Mononuclear cell (primary cell): Measurements from ENCODE around the gene MAGI1. TPM values are rescaled to one million over a fixed set of nuclear protein-coding genes. Genes with fewer than 3 reads are reported as not detected.

Experiments used
- H3K27me3 ChIP-seq: 2 replicates; pipeline ENCODE4 v1.6.0; 2011; ENCODE audit warnings: low read length, control low read depth; ENCODE audit not compliant: insufficient read depth
- H3K4me1 ChIP-seq: 2 replicates; pipeline ENCODE4 v1.5.1; 2011; ENCODE audit warnings: mild to moderate bottlenecking, low read length, control low read depth; ENCODE audit not compliant: insufficient read depth
- H3K4me3 ChIP-seq: 2 replicates; pipeline ENCODE4 v1.5.1; 2011; ENCODE audit warnings: mild to moderate bottlenecking, low read length, moderate library complexity
- H3K9me3 ChIP-seq: 2 replicates; pipeline ENCODE4 v1.5.1; 2011; ENCODE audit warnings: low read depth, mild to moderate bottlenecking, control low read depth, low read length
- total RNA-seq: library from RNA; depleted of rRNA; stranded (reverse); fragments of >200 nt; gene quantifications from one replicate; pipeline ENCODE4 v1.2.3, GENCODE V29; 2012

Gene MAGI1
- total RNA-seq, 1 donor, result not detected

GRCh38 chr3:65955792-65956477 lies 82.8 kb downstream of the MAGI1 start:
- H3K9me3 ChIP-seq, result no peaks in the 10 kb centered on the region
- H3K4me1 ChIP-seq, result no peaks in the 10 kb centered on the region
- no peaks in the 10 kb centered on the region for H3K27me3 ChIP-seq
- H3K4me3 ChIP-seq, result no peak overlapping the region

- Histone ChIP-seq H3K4me1 (no peaks in the 10 kb centered on the region), H3K4me3 (no peak overlapping the region), H3K9me3 (no peaks in the 10 kb centered on the region), H3K27me3 (no peaks in the 10 kb centered on the region)
These were observed 84.6 kb downstream of the MAGI1 start for GRCh38 chr3:65953881-65954733.

- Histone ChIP-seq H3K9me3 (no peaks in the 10 kb centered on the region), H3K4me3 (no peak overlapping the region), H3K27me3 (no peaks in the 10 kb centered on the region), H3K4me1 (no peaks in the 10 kb centered on the region)
These were observed 85.4 kb downstream of the MAGI1 start for GRCh38 chr3:65953301-65953812.

GRCh38 chr3:65952842-65953241 lies 85.9 kb downstream of the MAGI1 start:
- H3K4me1 ChIP-seq, result no peaks in the 10 kb centered on the region
- no peak overlapping the region for H3K4me3 ChIP-seq
- H3K9me3 ChIP-seq, result no peaks in the 10 kb centered on the region
- no peaks in the 10 kb centered on the region for H3K27me3 ChIP-seq

- H3K27me3 ChIP-seq, result no peaks in the 10 kb centered on the region
- H3K4me1 ChIP-seq, result no peaks in the 10 kb centered on the region
- no peaks in the 10 kb centered on the region for H3K9me3 ChIP-seq
- no peak overlapping the region for H3K4me3 ChIP-seq
These were observed 86.7 kb downstream of the MAGI1 start for GRCh38 chr3:65951836-65952505.

GRCh38 chr3:65950340-65951326 lies 88.1 kb downstream of the MAGI1 start:
- H3K4me3 ChIP-seq, result no peak overlapping the region
- H3K4me1 ChIP-seq, result no peaks in the 10 kb centered on the region
- H3K27me3 ChIP-seq, result no peaks in the 10 kb centered on the region
- H3K9me3 ChIP-seq, result no peaks in the 10 kb centered on the region

GRCh38 chr3:65948841-65949573 lies 89.7 kb downstream of the MAGI1 start:
- no peaks in the 10 kb centered on the region for H3K27me3 ChIP-seq
- H3K9me3 ChIP-seq, result no peaks in the 10 kb centered on the region
- no peaks in the 10 kb centered on the region for H3K4me1 ChIP-seq
- H3K4me3 ChIP-seq, result no peak overlapping the region

- Histone ChIP-seq H3K27me3 (no peaks in the 10 kb centered on the region), H3K9me3 (no peaks in the 10 kb centered on the region), H3K4me3 (no peak overlapping the region), H3K4me1 (no peaks in the 10 kb centered on the region)
These were observed 92.3 kb downstream of the MAGI1 start for GRCh38 chr3:65946438-65946837.

GRCh38 chr3:65945953-65946352 lies 92.8 kb downstream of the MAGI1 start:
- H3K9me3 ChIP-seq, result no peaks in the 10 kb centered on the region
- H3K4me3 ChIP-seq, result no peak overlapping the region
- H3K27me3 ChIP-seq, result no peaks in the 10 kb centered on the region
- no peaks in the 10 kb centered on the region for H3K4me1 ChIP-seq

- no peaks in the 10 kb centered on the region for H3K9me3 ChIP-seq
- H3K27me3 ChIP-seq, result no peaks in the 10 kb centered on the region
- H3K4me1 ChIP-seq, result no peaks in the 10 kb centered on the region
- no peak overlapping the region for H3K4me3 ChIP-seq
These were observed 93.2 kb downstream of the MAGI1 start for GRCh38 chr3:65945480-65945879.

GRCh38 chr3:65944252-65944651 lies 94.5 kb downstream of the MAGI1 start:
- Histone ChIP-seq H3K9me3 (no peaks in the 10 kb centered on the region), H3K4me3 (no peak overlapping the region), H3K4me1 (no peaks in the 10 kb centered on the region), H3K27me3 (no peaks in the 10 kb centered on the region)

GRCh38 chr3:65939801-65940246 lies 98.9 kb downstream of the MAGI1 start:
- Histone ChIP-seq H3K27me3 (no peaks in the 10 kb centered on the region), H3K4me3 (no peak overlapping the region), H3K9me3 (no peaks in the 10 kb centered on the region), H3K4me1 (no peaks in the 10 kb centered on the region)

GRCh38 chr3:65939184-65939583 lies 99.5 kb downstream of the MAGI1 start:
- Histone ChIP-seq H3K27me3 (no peaks in the 10 kb centered on the region), H3K4me3 (no peak overlapping the region), H3K4me1 (no peaks in the 10 kb centered on the region), H3K9me3 (no peaks in the 10 kb centered on the region)

GRCh38 chr3:65938676-65939075 lies 100.0 kb downstream of the MAGI1 start:
- Histone ChIP-seq H3K4me1 (no peaks in the 10 kb centered on the region), H3K9me3 (no peaks in the 10 kb centered on the region), H3K4me3 (no peak overlapping the region), H3K27me3 (no peaks in the 10 kb centered on the region)
